22Rv1 (cell line): Measurements from ENCODE around the gene FBL.

ENCODE experiments used
- CTCF ChIP-seq: fragments of 450-650 bp; IDR thresholded peaks from 2 replicates; pipeline ENCODE4 v1.5.1; 2017; ENCODE audit warnings: mild to moderate bottlenecking
- ZFX ChIP-seq: fragments of 450-650 bp; IDR thresholded peaks from 2 replicates; pipeline ENCODE4 v1.6.1; 2017; ENCODE audit warnings: antibody characterized with exemption, borderline replicate concordance

GRCh38 chr19:39839678-39840327 is 6.4 kb downstream of the FBL start:
- TF ChIP-seq CTCF (no peak), ZFX (no peak)
